NCI-H524 (cell line): ENCODE data around the gene SRGAP3.
A peak's percentile ranks its signal among the peaks of the same experiment; 100 is the strongest.

Experiments
- DNase-seq, 2 experiments: peaks; one replicate each; lab custom pipeline; 2025; lab: John Stamatoyannopoulos, UW

SRGAP3 gene

GRCh38 chr3:9201955-9202354, 47.5 kb downstream of the SRGAP3 start:
- DNase-seq = peak in 1 of 2 experiments; percentile 10

GRCh38 chr3:9201266-9201665, 48.2 kb downstream of the SRGAP3 start:
- DNase-seq = peak; percentile 94 to 96

GRCh38 chr3:9199775-9200174, 49.7 kb downstream of the SRGAP3 start:
- DNase-seq = no peak

GRCh38 chr3:9198899-9199335, 50.5 kb downstream of the SRGAP3 start:
- peak; percentile 58 to 78 for DNase-seq

GRCh38 chr3:9198261-9198660, 51.2 kb downstream of the SRGAP3 start:
- DNase-seq = no peak

- DNase-seq = peak; percentile 98 to 99
Measured at GRCh38 chr3:9196020-9196419, 53.4 kb downstream of the SRGAP3 start.

GRCh38 chr3:9195390-9195789, 54.1 kb downstream of the SRGAP3 start:
- DNase-seq = no peak

GRCh38 chr3:9194509-9195184, 54.8 kb downstream of the SRGAP3 start:
- no peak for DNase-seq

GRCh38 chr3:9193633-9194195, 55.7 kb downstream of the SRGAP3 start:
- DNase-seq = no peak

- DNase-seq = no peak
Measured at GRCh38 chr3:9193211-9193610, 56.2 kb downstream of the SRGAP3 start.

- DNase-seq = no peak
Measured at GRCh38 chr3:9192248-9193025, 57.0 kb downstream of the SRGAP3 start.

- DNase-seq = no peak
Measured at GRCh38 chr3:9190276-9190675, 59.2 kb downstream of the SRGAP3 start.

GRCh38 chr3:9188583-9188982, 60.9 kb downstream of the SRGAP3 start:
- no peak for DNase-seq

- DNase-seq = peak; percentile 39 to 72
Measured at GRCh38 chr3:9185701-9186100, 63.7 kb downstream of the SRGAP3 start.

- no peak for DNase-seq
Measured at GRCh38 chr3:9185046-9185445, 64.4 kb downstream of the SRGAP3 start.

GRCh38 chr3:9184461-9184835, 65.0 kb downstream of the SRGAP3 start:
- no peak for DNase-seq

GRCh38 chr3:9183811-9184460, 65.5 kb downstream of the SRGAP3 start:
- DNase-seq = peak; percentile 92 to 95

GRCh38 chr3:9183011-9183410, 66.4 kb downstream of the SRGAP3 start:
- no peak for DNase-seq

- DNase-seq = no peak
Measured at GRCh38 chr3:9180764-9181117, 68.7 kb downstream of the SRGAP3 start.

GRCh38 chr3:9179826-9180763, 69.4 kb downstream of the SRGAP3 start:
- DNase-seq = no peak

- DNase-seq = no peak
Measured at GRCh38 chr3:9178697-9179096, 70.7 kb downstream of the SRGAP3 start.

- DNase-seq = no peak
Measured at GRCh38 chr3:9175421-9175820, 74.0 kb downstream of the SRGAP3 start.
